ENCODE measurements around the gene GORASP2. TPM values are rescaled to one million over a fixed set of nuclear protein-coding genes. Genes with fewer than 3 reads are reported as not detected.
A peak's percentile ranks its signal among the peaks of the same experiment; 100 is the strongest.

The GORASP2 gene
- total RNA-seq, 2 donors from 2014 or later = 51.6 to 65.0 TPM

DNA sequence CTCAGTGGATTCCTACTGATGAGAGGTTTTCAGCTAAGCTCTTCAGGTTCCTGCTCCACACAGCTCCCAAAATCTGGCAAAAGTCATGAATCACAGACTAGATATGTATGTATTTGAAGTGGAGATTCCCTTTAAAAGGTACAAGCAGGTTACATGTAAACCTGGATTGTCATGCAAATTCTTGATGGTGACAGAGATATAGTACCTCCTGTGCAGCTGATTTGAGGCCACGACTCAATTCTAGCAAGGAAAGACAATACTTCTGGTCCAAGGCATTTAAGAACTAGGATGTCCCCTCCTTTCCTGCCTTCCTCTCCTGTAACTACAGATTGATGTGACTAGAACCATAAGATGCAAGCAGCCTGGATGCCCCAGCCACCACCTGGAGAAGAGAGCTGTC, 55.0 kb downstream of the GORASP2 start:
- peaks cover 7% of the 10 kb centered on the region for H3K4me1 Mint-ChIP-seq
- ATAC-seq (replicated peaks) = no peak
- H3K9me3 Mint-ChIP-seq = no peaks in the 10 kb centered on the region
- no peak overlapping the region for H3K4me3 Mint-ChIP-seq
- no peaks in the 10 kb centered on the region for H3K27me3 Mint-ChIP-seq
- no peaks in the 10 kb centered on the region for H3K36me3 Mint-ChIP-seq (ENCODE audit: low read depth)
- H3K27ac Mint-ChIP-seq = no peak overlapping the region

- H3K27ac Mint-ChIP-seq = no peak overlapping the region
- H3K36me3 Mint-ChIP-seq (ENCODE audit: low read depth) = peaks cover 11% of the 10 kb centered on the region
- no peak overlapping the region for H3K4me3 Mint-ChIP-seq
- peaks cover 7% of the 10 kb centered on the region for H3K4me1 Mint-ChIP-seq
- no peaks in the 10 kb centered on the region for H3K9me3 Mint-ChIP-seq
- H3K27me3 Mint-ChIP-seq = no peaks in the 10 kb centered on the region
- no peak for ATAC-seq (replicated peaks)
Measured at GRCh38 chr2:170985407-170985806, 56.4 kb downstream of the GORASP2 start.

DNA sequence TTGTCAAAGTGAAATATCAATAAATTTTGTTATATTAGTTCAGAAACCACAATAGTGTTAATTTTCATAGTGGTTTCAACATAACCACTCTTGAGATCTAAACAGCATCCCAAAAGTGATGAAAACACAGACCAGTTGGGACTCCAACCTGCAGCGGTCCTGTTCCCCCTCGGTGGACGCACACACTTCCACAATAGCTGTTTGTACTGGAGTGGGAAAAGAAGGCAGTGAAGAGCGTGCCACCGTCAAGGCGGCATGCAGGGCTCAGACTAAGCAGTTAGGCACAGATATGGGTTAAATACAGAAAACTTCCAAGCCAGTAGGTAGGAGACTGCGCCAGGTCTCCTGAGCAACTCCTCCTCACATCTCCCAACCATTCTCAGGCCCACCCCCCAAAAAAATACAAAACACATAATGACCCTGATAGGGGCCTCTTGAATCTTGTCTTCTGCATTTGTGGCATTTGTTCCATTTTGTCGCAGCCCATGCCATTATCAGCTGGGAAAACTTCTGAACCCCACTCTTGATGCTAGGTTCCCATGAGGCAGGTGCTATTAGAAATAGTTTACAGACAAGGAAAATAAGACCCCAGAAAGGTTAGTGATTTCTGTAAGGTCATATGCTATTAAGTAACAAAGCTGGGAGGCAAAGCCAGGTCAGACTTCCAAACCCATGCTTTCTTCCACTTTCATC, 57.7 kb downstream of the GORASP2 start:
- Mint-ChIP-seq H3K27ac (no peak overlapping the region), H3K9me3 (no peaks in the 10 kb centered on the region), H3K27me3 (no peaks in the 10 kb centered on the region), H3K4me1 (peaks cover 7% of the 10 kb centered on the region), H3K4me3 (no peak overlapping the region), H3K36me3 (ENCODE audit: low read depth) (peaks cover 24% of the 10 kb centered on the region)
- no peak for ATAC-seq (replicated peaks)

DNA sequence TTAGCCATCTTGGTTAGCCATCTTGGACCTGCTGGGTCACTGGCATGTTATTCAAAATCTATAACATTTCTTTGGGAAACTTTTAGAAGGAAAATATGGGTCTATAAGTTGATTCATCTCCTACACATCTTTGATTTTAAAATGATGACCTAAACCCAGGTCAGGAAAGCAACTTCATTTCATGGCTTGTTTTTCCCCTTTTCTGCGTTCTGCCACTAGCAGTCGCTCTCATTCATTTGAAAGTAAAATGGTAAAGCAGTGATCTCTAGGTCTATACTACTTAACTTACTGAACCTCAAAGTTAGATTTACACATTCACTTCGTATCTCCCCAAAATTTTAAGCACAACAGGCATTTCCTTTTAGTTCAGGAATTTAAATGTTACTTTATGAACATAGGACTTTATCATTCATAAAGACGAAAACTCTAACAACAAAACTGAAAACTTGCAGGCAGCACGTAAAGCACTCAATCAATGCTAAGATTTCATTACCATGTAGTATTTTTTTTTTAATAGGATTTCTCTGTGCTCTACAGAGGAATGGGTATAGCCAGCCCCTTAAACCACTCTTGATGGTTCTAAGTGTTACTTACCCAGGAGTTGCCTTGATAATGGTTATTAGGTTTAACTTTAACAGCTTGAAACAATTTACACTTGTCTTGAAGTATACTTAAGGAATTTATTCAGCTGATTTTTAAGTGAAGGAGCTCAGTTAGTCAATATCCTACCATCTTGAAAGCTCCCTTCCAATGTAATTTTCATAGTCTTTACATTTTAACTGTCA, 62.5 kb downstream of the GORASP2 start:
- H3K36me3 Mint-ChIP-seq (ENCODE audit: low read depth) = peaks cover 73% of the 10 kb centered on the region
- H3K27me3 Mint-ChIP-seq = no peaks in the 10 kb centered on the region

GRCh38 chr2:170996316-170996715, 67.3 kb downstream of the GORASP2 start:
- H3K4me3 Mint-ChIP-seq = no peak overlapping the region
- H3K27ac Mint-ChIP-seq = no peak overlapping the region
- no peak for ATAC-seq (replicated peaks)
- peaks cover 91% of the 10 kb centered on the region for H3K36me3 Mint-ChIP-seq (ENCODE audit: low read depth)
- H3K9me3 Mint-ChIP-seq = no peaks in the 10 kb centered on the region
- H3K27me3 Mint-ChIP-seq = no peaks in the 10 kb centered on the region
- no peaks in the 10 kb centered on the region for H3K4me1 Mint-ChIP-seq

More for the DNA sequence above, 62.5 kb downstream of the GORASP2 start:
- no peak for ATAC-seq (replicated peaks)
- Mint-ChIP-seq H3K4me1 (no peaks in the 10 kb centered on the region), H3K27ac (no peak overlapping the region), H3K4me3 (no peak overlapping the region), H3K9me3 (no peaks in the 10 kb centered on the region)

DNA sequence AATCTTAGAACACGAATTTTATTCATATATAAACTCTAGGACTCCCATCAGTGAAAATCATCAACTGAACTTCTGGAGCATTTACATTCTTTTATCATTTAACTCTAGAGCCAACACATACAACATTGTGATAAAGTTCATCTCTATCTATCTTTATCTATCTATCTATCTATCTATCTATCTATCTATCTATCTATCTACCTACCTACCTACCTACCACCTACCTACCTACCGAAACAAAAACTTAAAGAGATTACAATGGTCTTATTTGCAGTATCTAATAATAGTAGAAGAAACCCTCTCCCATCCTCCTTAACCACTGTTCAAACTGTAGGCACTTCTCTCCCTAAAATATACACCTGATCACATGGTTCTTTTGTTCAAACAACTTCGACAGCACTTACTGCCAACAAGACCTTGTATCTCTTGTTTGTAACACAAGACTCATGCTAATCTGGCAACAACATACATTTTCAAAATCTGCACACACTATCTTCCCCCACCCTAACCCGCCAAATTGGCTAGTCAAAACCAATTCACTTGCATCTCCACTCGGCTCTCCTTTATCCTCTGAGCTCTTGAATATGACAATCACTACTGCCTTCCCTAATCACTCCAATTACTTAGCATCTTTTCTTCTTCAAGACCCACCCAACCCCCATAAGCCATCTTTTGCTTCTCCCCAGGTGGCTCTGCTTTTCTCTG, 69.0 kb downstream of the GORASP2 start:
- no peak overlapping the region for H3K4me3 Mint-ChIP-seq
- no peak for ATAC-seq (replicated peaks)
- peaks cover 91% of the 10 kb centered on the region for H3K36me3 Mint-ChIP-seq (ENCODE audit: low read depth)
- no peaks in the 10 kb centered on the region for H3K4me1 Mint-ChIP-seq
- no peaks in the 10 kb centered on the region for H3K27me3 Mint-ChIP-seq
- H3K9me3 Mint-ChIP-seq = no peaks in the 10 kb centered on the region
- H3K27ac Mint-ChIP-seq = no peak overlapping the region

DNA sequence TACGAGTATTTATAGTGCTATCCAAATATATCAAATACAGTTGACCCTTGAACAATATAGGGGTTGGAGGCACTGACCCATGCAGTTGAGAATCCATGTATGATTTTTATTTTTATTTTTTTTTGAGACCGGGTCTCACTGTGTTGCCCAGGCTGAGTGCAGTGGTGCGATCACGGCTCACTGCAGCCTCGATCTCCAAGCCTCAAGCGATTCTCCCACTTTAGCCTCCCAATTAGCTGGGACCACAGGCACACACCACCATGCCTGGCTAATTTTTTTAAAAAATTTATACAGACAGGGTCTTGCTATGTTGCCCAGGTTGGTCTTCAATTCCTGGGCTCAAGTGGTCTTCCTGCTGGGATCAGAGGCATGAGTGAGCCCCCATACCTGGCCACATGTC, 70.6 kb downstream of the GORASP2 start:
- peaks cover 91% of the 10 kb centered on the region for H3K36me3 Mint-ChIP-seq (ENCODE audit: low read depth)
- H3K9me3 Mint-ChIP-seq = no peaks in the 10 kb centered on the region
- H3K4me3 Mint-ChIP-seq = no peak overlapping the region
- ATAC-seq (replicated peaks) = no peak
- H3K27me3 Mint-ChIP-seq = no peaks in the 10 kb centered on the region
- H3K4me1 Mint-ChIP-seq = no peaks in the 10 kb centered on the region
- no peak overlapping the region for H3K27ac Mint-ChIP-seq

GRCh38 chr2:171004363-171004762, 75.3 kb downstream of the GORASP2 start:
- Mint-ChIP-seq H3K4me1 (peaks cover 7% of the 10 kb centered on the region), H3K36me3 (ENCODE audit: low read depth) (peaks cover 91% of the 10 kb centered on the region), H3K27ac (no peak overlapping the region), H3K9me3 (no peaks in the 10 kb centered on the region), H3K4me3 (no peak overlapping the region), H3K27me3 (no peaks in the 10 kb centered on the region)
- no peak for ATAC-seq (replicated peaks)

GRCh38 chr2:171004833-171005232, 75.8 kb downstream of the GORASP2 start:
- H3K9me3 Mint-ChIP-seq = no peaks in the 10 kb centered on the region
- peaks cover 95% of the 10 kb centered on the region for H3K36me3 Mint-ChIP-seq (ENCODE audit: low read depth)
- peak overlapping the region; percentile 39 for H3K4me3 Mint-ChIP-seq
- peak; percentile 69 for ATAC-seq (replicated peaks)
- H3K27me3 Mint-ChIP-seq = no peaks in the 10 kb centered on the region
- H3K27ac Mint-ChIP-seq = peak overlapping the region; percentile 61
- peaks cover 7% of the 10 kb centered on the region for H3K4me1 Mint-ChIP-seq

DNA sequence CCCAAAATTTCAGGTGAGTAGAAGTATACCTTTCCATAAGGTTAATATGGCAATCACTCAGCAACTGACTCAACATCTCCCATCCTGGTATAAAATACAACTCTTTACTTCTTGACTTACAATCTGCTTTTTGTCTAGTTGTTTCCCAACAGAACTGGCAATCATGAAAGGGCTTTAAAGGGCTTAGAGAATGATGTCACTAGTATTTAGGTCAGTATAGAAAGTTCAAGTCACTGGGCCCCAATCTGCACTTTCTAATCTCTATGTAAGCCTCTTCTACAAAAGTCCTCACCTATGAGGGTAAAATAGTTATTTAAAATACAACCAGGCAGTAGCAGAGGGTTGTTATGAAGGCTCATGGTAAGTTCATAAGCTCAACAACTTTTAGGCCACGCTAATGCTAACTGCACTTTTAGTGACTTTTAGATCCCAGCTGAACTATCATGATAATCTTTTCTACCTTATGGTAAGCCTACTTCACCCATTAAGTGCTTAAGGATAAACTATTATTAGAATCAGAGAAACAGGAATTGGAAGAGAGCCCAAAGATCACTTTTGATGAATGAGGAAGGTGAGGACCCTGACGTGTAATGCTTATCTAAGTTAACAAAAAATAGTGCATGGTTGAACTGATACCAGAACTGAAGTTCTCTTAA, 79.6 kb downstream of the GORASP2 start:
- peak overlapping the region; percentile 76 for H3K27ac Mint-ChIP-seq
- no peaks in the 10 kb centered on the region for H3K9me3 Mint-ChIP-seq
- peaks cover 7% of the 10 kb centered on the region for H3K4me1 Mint-ChIP-seq
- no peak overlapping the region for H3K4me3 Mint-ChIP-seq
- H3K27me3 Mint-ChIP-seq = no peaks in the 10 kb centered on the region
- peaks cover 91% of the 10 kb centered on the region for H3K36me3 Mint-ChIP-seq (ENCODE audit: low read depth)
- no peak for ATAC-seq (replicated peaks)

- Mint-ChIP-seq H3K27ac (peak overlapping the region; percentile 76), H3K4me1 (peaks cover 8% of the 10 kb centered on the region), H3K27me3 (no peaks in the 10 kb centered on the region), H3K4me3 (no peak overlapping the region), H3K36me3 (ENCODE audit: low read depth) (peaks cover 91% of the 10 kb centered on the region), H3K9me3 (no peaks in the 10 kb centered on the region)
- ATAC-seq (replicated peaks) = no peak
Measured at GRCh38 chr2:171009386-171009785, 80.3 kb downstream of the GORASP2 start.

- H3K27me3 Mint-ChIP-seq = no peaks in the 10 kb centered on the region
- H3K27ac Mint-ChIP-seq = no peak overlapping the region
- no peaks in the 10 kb centered on the region for H3K9me3 Mint-ChIP-seq
- H3K4me3 Mint-ChIP-seq = no peak overlapping the region
- peaks cover 65% of the 10 kb centered on the region for H3K36me3 Mint-ChIP-seq (ENCODE audit: low read depth)
- peaks cover 19% of the 10 kb centered on the region for H3K4me1 Mint-ChIP-seq
- no peak for ATAC-seq (replicated peaks)
Measured at GRCh38 chr2:171013851-171014250, 84.8 kb downstream of the GORASP2 start.

DNA sequence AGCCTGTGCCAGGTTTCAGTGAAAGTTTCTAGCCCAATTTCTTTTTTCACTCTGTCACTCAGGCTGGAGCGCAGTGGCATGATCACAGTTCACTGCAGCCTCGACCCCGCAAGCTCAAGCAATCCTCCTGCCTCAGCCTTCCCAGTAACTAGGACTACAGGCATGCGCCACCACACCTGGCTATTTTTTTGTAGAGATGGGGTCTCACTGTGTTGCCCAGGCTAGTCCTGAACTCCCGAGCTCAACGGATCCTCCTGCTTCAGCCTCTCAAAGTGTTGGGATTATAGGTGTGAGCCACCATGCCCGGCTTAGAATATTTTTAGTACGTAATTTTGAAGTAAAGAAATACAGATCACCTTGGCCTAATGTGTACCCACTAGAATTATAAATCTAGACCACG, 87.1 kb downstream of the GORASP2 start:
- Mint-ChIP-seq H3K36me3 (ENCODE audit: low read depth) (peaks cover 50% of the 10 kb centered on the region), H3K27me3 (no peaks in the 10 kb centered on the region), H3K4me3 (no peak overlapping the region), H3K4me1 (peaks cover 22% of the 10 kb centered on the region), H3K27ac (no peak overlapping the region), H3K9me3 (no peaks in the 10 kb centered on the region)
- ATAC-seq (replicated peaks) = no peak
